ENCODE measurements around the gene BTNL3. TPM values are rescaled to one million over a fixed set of nuclear protein-coding genes. Genes with fewer than 3 reads are reported as not detected.

BTNL3 gene
- total RNA-seq: not detected
- not detected for polyA plus RNA-seq (2013, experiment 1 of 2)
- not detected for polyA plus RNA-seq (2013, experiment 2 of 2)
- total RNA-seq: 0 to 0.14 (median 0) reads per million in 172 experiments

GRCh38 chr5:180988592-180988991 is at the start of gene BTNL3:
TSS of gene BTNL3 (plus strand) at chr5:180988846. CDS start at chr5:180989029, 183 bp downstream.
- Histone ChIP-seq H3K4me3 (ENCODE audit: low read length) (no peak within 1 kb of the TSS), H3K27ac (ENCODE audit: low read depth in 1 of 2, low read length in 2 of 2) (no peak within 1 kb of the TSS), H3K4me1 (ENCODE audit: insufficient read depth, low read length) (no peaks in the 10 kb centered on the region), H3K27me3 (ENCODE audit: control insufficient read depth in 1 of 2, insufficient read depth in 2 of 2, low read length in 2 of 2) (peaks cover 0 to 4% of the 10 kb centered on the region in 2 experiments), H3K36me3 (ENCODE audit: insufficient read depth, low read length) (no peaks in the 10 kb centered on the region), H3K9me3 (ENCODE audit: control insufficient read depth in 1 of 2, insufficient read depth in 1 of 2, low read length in 2 of 2) (no peaks in the 10 kb centered on the region)
- H3K27me3 Mint-ChIP-seq: peaks cover 57% of the 10 kb centered on the region
- ChIA-PET POLR2A (no interaction called here), CTCF (no interaction called here)
- no peak for TF ChIP-seq CTCF (IDR thresholded peaks at IDR 0.05)
- H3K4me1 Mint-ChIP-seq (ENCODE audit: low read depth): no peaks in the 10 kb centered on the region
- ATAC-seq (ENCODE audit: poor library complexity) (no peak), DNase-seq (no peak)
- no peaks in the 10 kb centered on the region for H3K9me3 Mint-ChIP-seq
- intact Hi-C loops (cut with DNase I, micrococcal nuclease): no loop called here
- H3K27ac Mint-ChIP-seq: no peak within 1 kb of the TSS
- no peak within 1 kb of the TSS for H3K4me3 Mint-ChIP-seq
- no peaks in the 10 kb centered on the region for H3K36me3 Mint-ChIP-seq (ENCODE audit: low read depth)

- Mint-ChIP-seq H3K36me3 (ENCODE audit: low read depth) (no peaks in the 10 kb centered on the region), H3K27ac (no peak overlapping the region), H3K4me3 (no peak overlapping the region), H3K4me1 (ENCODE audit: low read depth) (no peaks in the 10 kb centered on the region), H3K9me3 (no peaks in the 10 kb centered on the region), H3K27me3 (no peaks in the 10 kb centered on the region)
- Histone ChIP-seq H3K9me3 (ENCODE audit: control insufficient read depth in 1 of 2, insufficient read depth in 1 of 2, low read length in 2 of 2) (no peaks in the 10 kb centered on the region), H3K4me1 (ENCODE audit: insufficient read depth, low read length) (no peaks in the 10 kb centered on the region), H3K27me3 (ENCODE audit: control insufficient read depth in 1 of 2, insufficient read depth in 2 of 2, low read length in 2 of 2) (no peaks in the 10 kb centered on the region), H3K36me3 (ENCODE audit: insufficient read depth, low read length) (no peaks in the 10 kb centered on the region), H3K4me3 (ENCODE audit: low read length) (no peak overlapping the region), H3K27ac (ENCODE audit: low read depth in 1 of 2, low read length in 2 of 2) (no peak overlapping the region)
- DNase-seq (no peak), ATAC-seq (ENCODE audit: poor library complexity) (no peak)
- intact Hi-C loops (cut with DNase I, micrococcal nuclease): no loop called here
- ChIA-PET POLR2A (no interaction called here), CTCF (no interaction called here)
- no peak for TF ChIP-seq CTCF (IDR thresholded peaks at IDR 0.05)
These were observed 38.2 kb upstream of the BTNL3 start for GRCh38 chr5:180950291-180950949.

GRCh38 chr5:180959661-180960060 is 29.0 kb upstream of the BTNL3 start:
- Mint-ChIP-seq H3K36me3 (ENCODE audit: low read depth) (no peaks in the 10 kb centered on the region), H3K27me3 (peaks cover 18% of the 10 kb centered on the region), H3K9me3 (no peaks in the 10 kb centered on the region), H3K27ac (no peak overlapping the region), H3K4me1 (ENCODE audit: low read depth) (peaks cover 17% of the 10 kb centered on the region), H3K4me3 (no peak overlapping the region)
- peaks cover 0 to 6% of the 10 kb centered on the region in 2 experiments for H3K27me3 ChIP-seq (ENCODE audit: control insufficient read depth in 1 of 2, insufficient read depth in 2 of 2, low read length in 2 of 2)
- no peaks in the 10 kb centered on the region for H3K36me3 ChIP-seq (ENCODE audit: insufficient read depth, low read length)
- CTCF ChIA-PET: interaction anchor here (0.6 kb wide), 1 partner anchor 297 kb away, joined by 3 read pairs; no protein-coding TSS in a partner anchor
- peaks cover 0 to 14% of the 10 kb centered on the region in 2 experiments for H3K9me3 ChIP-seq (ENCODE audit: control insufficient read depth in 1 of 2, insufficient read depth in 1 of 2, low read length in 2 of 2)
- DNase-seq (no peak), ATAC-seq (ENCODE audit: poor library complexity) (no peak)
- TF ChIP-seq CTCF (IDR thresholded peaks at IDR 0.05): no peak
- intact Hi-C loops (cut with DNase I, micrococcal nuclease): no loop called here
- H3K27ac ChIP-seq (ENCODE audit: low read depth in 1 of 2, low read length in 2 of 2): no peak overlapping the region
- H3K4me3 ChIP-seq (ENCODE audit: low read length): no peak overlapping the region
- H3K4me1 ChIP-seq (ENCODE audit: insufficient read depth, low read length): peaks cover 7% of the 10 kb centered on the region
- POLR2A ChIA-PET: no interaction called here
